Ectodermal cell (in vitro differentiated cells): ENCODE results near the gene WDR77.

Experiments used
- H3K27ac ChIP-seq: 2 replicates; pipeline ENCODE4 v1.7.0; 2013; ENCODE audit warnings: mild to moderate bottlenecking, low read depth, low read length; ENCODE audit not compliant: insufficient read depth, poor library complexity, severe bottlenecking
- H3K27me3 ChIP-seq: 2 replicates; pipeline ENCODE4 v1.7.0; 2013; ENCODE audit warnings: mild to moderate bottlenecking, low read length; ENCODE audit not compliant: insufficient read depth, control insufficient read depth, poor library complexity, severe bottlenecking
- H3K36me3 ChIP-seq: one replicate; pipeline ENCODE4 v1.7.0; 2013; ENCODE audit warnings: low read length; ENCODE audit not compliant: control insufficient read depth, insufficient read depth
- H3K4me1 ChIP-seq: one replicate; pipeline ENCODE4 v1.7.0; 2013; ENCODE audit warnings: low read length; ENCODE audit not compliant: control insufficient read depth, insufficient read depth
- H3K4me3 ChIP-seq: 2 replicates; pipeline ENCODE4 v1.7.0; 2013; ENCODE audit warnings: low read depth, low read length, control low read depth; ENCODE audit not compliant: insufficient read depth
- H3K9me3 ChIP-seq: 2 replicates; pipeline ENCODE4 v1.7.0; 2013; ENCODE audit warnings: mild to moderate bottlenecking, low read length, moderate library complexity; ENCODE audit not compliant: control insufficient read depth
- WGBS, 2 experiments: methylation state at CpG; one replicate each; pipeline ENCODE4 v1.1.7; 2013; ENCODE audit warnings: missing lambda C conversion rate in 2 of 2; 5-methylcytosine and 5-hydroxymethylcytosine counted together

Gene WDR77

DNA sequence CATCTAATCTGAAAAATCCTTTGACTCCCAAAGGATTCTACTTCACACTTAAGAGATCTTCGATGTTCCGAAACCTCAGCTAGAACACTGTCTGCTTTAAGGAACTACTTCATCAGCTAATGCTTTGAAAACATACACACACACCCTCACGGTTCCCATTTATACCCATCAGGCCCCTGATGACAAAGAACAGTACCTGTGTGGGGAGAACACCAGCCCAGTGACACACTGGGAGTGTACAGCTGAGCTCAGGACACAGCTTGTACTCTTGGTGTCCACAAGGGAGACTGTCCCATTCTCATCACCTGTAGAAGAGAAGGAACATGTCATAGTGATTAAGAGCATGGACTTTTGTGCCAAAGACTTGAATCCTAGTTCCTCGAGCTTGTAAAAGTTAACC lies 6.6 kb downstream of the WDR77 start:
- Histone ChIP-seq H3K9me3 (no peaks in the 10 kb centered on the region), H3K36me3 (peaks cover 46% of the 10 kb centered on the region), H3K27me3 (no peaks in the 10 kb centered on the region), H3K4me1 (no peaks in the 10 kb centered on the region), H3K4me3 (no peak overlapping the region), H3K27ac (no peak overlapping the region)
- WGBS, 2 experiments, result 88 to 95% methylated on average over 4 of the region's 4 CpGs

DNA sequence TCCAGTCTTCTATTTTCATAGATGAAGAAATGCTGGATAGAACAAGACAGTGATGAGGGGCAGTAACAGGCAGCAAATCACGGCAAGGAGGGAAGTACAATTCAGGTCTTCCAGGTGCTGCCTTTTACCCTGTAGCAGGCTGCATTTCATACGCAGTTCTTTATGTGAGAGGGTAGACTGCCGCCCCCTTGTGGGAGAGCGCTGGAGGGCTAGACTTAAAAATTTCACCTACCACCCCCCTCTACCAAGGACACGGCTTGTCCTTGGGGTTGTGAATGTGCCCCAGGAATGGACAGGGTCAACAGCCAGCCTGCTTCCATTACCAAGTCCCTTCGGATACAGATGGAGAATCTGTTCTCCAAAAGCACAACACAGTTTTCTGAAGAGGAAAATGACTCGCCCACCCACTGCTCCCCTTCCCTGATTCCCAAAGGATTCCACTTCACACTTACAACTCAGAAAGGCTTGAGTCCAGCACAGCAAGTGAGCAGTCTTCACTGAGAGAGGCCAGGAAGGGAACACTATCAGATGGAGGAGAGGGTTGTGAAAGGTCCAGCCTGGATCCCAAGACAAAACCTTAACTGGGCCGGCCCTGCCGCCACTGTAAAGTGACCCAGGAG lies 7.4 kb downstream of the WDR77 start:
- Histone ChIP-seq H3K27me3 (no peaks in the 10 kb centered on the region), H3K4me3 (no peak overlapping the region), H3K4me1 (no peaks in the 10 kb centered on the region), H3K36me3 (peaks cover 46% of the 10 kb centered on the region), H3K27ac (no peak overlapping the region), H3K9me3 (no peaks in the 10 kb centered on the region)
- 76 to 80% methylated on average over 9 of the region's 9 CpGs for WGBS, 2 experiments

DNA sequence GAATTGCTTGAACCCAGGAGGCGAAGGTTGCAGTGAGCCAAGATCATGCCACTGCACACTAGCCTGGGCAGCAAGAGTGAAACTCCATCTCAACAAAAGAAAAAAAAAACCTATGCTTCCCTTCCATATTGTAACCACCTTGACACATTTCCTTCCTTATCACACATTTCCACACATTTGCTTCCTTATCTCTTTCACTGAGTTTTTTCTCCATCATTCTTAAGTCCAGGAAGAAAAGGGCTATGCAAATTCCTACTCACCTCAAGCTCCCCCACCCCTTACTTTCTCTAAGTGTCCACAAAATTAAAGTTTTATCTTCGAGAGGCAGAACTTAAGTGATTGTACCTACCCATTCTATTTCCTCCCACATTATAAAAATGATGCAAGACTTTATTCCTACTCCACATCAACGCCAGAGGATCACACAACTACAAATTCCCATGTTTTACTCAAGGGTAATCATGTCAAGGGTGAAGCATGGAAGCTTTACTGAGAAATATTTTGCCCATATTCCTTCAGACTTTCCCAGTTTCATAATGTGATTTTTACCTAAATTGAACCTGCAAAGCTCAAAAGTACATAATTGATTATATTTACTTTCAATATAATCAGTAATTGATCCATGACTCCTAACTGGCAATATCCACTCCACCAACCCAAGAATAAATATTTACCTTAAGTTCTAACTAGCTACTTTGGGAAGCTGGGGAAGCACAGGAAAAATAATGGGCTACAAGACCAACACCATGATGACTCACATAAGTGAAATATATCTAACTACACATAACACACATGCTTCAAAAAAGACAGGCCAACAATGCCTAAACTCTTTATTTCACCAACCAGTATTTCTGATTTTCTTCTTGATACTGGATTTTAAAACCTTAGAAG lies 9.3 kb downstream of the WDR77 start:
- 91 to 94% methylated on average over 3 of the region's 3 CpGs for WGBS, 2 experiments
- H3K4me1 ChIP-seq, result no peaks in the 10 kb centered on the region
- no peak overlapping the region for H3K4me3 ChIP-seq
- no peaks in the 10 kb centered on the region for H3K9me3 ChIP-seq
- H3K27me3 ChIP-seq, result no peaks in the 10 kb centered on the region
- H3K36me3 ChIP-seq, result peaks cover 36% of the 10 kb centered on the region
- H3K27ac ChIP-seq, result no peak overlapping the region

DNA sequence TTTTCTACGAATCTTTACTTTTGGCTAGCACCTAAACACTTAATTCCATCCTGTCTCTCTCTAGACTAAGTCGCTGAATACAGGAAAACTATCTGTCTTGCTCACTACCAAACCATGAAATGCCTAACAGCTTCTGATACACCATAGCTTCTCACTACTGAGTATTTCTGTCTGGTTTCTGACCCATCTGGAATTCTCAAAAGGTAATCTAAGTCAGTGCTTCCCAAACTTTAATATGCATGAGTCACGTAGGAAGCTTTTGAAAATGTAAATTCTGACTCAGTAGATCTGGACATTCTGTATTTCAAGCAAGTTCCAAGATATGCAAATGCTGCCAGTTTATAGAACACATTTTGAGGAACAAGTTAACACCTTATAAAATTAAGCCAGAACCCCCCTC lies 12.3 kb downstream of the WDR77 start:
- peaks cover 26% of the 10 kb centered on the region for H3K36me3 ChIP-seq
- H3K4me1 ChIP-seq, result no peaks in the 10 kb centered on the region
- H3K9me3 ChIP-seq, result no peaks in the 10 kb centered on the region
- 65 to 84% methylated on average over 3 of the region's 3 CpGs for WGBS, 2 experiments
- H3K27ac ChIP-seq, result no peak overlapping the region
- no peaks in the 10 kb centered on the region for H3K27me3 ChIP-seq
- H3K4me3 ChIP-seq, result no peak overlapping the region

DNA sequence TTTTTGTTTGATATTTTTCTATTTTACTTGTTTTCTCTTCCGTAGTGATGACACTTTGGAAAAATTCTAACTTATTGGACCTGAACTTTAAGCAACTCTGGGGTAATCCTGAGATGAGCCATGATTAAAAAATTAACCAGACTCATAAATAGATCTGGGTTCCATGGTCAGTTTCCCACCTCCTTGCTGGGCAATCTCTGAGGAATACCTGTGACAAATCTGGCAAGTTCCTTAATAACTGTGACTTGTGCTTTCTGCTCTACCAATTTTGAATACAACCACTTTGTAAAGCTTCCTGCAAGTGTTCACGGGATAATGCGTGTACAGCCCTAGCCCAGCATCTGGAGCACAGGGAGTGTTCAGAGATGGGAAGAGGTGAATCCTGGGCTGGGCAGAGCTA lies 24.8 kb downstream of the WDR77 start:
- Histone ChIP-seq H3K36me3 (no peaks in the 10 kb centered on the region), H3K9me3 (no peaks in the 10 kb centered on the region), H3K27me3 (no peaks in the 10 kb centered on the region), H3K27ac (no peak overlapping the region), H3K4me3 (no peak overlapping the region), H3K4me1 (no peaks in the 10 kb centered on the region)
- WGBS, 2 experiments, result 91 to 100% methylated on average over 3 of the region's 3 CpGs

DNA sequence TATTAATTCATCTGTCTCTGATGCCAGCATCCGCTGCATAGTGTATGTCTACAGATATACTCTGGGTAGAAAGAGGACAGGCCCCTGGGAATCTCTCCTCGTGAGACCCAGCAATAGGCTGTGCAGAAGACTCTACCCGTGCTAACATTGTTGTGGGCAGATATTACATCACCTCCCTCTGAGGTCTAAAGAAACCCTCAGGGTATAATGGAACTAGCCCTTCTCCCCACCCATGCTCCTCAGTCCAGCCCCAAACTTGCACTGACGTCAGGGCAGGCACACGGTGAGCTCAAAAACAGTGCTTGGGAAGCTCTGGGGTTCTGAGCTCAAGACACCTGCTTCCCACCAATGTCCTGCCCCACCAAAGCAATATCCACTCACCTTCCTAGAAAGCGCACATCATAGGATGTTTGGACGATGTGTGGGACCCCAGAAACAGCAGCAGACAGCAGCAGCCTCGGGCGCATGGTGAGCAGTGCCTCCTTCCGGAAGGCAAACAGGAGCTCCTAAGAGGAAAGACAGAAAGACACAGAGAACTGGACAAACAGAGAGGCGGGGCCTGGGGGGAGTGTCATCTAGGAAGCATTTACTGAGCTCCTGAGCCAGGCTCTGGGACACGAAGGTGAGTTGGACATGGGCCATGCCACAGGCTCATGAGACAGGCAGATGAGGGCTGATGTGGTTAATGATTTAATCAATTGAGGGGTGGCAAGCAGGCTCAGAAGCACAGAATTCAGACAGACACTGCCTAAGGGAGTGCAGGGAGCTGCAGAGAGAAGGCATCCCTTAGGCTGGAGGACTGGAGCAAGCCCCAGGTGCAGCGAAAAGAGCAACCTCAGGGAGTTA lies 26.3 kb downstream of the WDR77 start:
- Histone ChIP-seq H3K4me1 (no peaks in the 10 kb centered on the region), H3K9me3 (no peaks in the 10 kb centered on the region), H3K27me3 (no peaks in the 10 kb centered on the region), H3K36me3 (no peaks in the 10 kb centered on the region), H3K4me3 (no peak overlapping the region), H3K27ac (no peak overlapping the region)
- 91 to 92% methylated on average over 13 of the region's 13 CpGs for WGBS, 2 experiments

DNA sequence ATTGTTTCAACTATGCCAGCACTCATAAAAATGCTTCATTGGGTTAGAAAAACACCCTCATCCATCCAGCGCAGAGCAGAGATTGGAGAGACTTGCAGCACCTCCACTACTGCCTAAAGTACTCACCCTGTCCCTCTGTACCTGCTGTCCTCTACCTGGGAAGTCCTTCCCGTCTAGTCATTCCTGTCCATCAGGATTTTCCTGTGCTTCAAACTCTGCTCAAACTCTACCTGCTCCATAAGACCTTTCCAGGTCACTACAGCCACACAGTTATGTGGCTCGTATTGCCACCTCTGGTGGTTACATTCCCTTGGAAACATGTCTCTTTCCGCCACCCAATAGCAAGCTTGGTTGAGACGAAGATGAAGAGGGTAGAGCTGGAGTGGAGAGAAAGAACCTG lies 28.7 kb downstream of the WDR77 start:
- no peaks in the 10 kb centered on the region for H3K36me3 ChIP-seq
- H3K27ac ChIP-seq, result no peak overlapping the region
- WGBS, 2 experiments, result 70 to 74% methylated on average over 5 of the region's 5 CpGs
- no peaks in the 10 kb centered on the region for H3K9me3 ChIP-seq
- no peaks in the 10 kb centered on the region for H3K4me1 ChIP-seq
- no peak overlapping the region for H3K4me3 ChIP-seq
- no peaks in the 10 kb centered on the region for H3K27me3 ChIP-seq

DNA sequence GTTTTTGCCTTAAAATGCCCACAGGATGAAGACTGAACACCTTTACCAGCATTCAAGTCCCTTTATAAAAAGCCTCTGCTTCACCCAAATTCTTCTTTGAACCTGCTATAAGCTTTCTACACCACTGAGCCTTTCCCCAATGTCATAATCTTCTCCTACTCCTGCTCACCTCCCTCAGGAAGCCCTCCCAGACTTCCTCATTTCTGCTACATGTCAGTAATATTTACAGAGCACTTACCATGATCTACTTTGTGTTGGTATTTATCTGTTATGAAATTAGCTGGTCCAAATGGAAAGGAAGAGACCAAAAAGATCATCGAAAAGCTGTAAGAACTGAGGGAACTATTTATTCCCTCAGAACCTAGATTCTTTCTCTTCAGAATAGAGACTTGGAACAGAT lies 30.0 kb downstream of the WDR77 start:
- WGBS, 2 experiments, result 91 to 100% methylated on average over 1 of the region's 1 CpG
- H3K9me3 ChIP-seq, result no peaks in the 10 kb centered on the region
- H3K4me3 ChIP-seq, result no peak overlapping the region
- H3K36me3 ChIP-seq, result no peaks in the 10 kb centered on the region
- H3K27ac ChIP-seq, result no peak overlapping the region
- H3K27me3 ChIP-seq, result no peaks in the 10 kb centered on the region
- no peaks in the 10 kb centered on the region for H3K4me1 ChIP-seq

DNA sequence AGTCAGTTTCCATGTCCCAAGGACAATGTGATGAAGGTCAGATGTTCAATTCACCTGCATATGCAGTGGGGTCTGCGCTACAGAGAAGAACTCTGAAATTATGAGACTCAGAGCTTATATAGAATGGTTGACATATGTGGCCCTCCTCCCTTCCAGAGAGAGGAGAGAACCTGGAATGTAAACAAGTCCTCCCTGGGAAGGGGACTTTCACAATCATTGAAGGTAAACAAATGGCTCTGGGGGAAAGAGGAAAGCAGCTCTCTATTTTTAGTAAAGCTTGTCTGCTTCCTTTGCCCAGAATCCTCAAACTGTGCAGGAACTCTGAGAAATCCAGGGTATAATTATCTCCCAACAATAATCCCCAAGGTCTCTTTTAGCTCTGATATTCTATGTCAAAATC lies 31.3 kb downstream of the WDR77 start:
- 97 to 100% methylated on average over 1 of the region's 1 CpG for whole genome bisulfite sequencing, 2 experiments
- H3K9me3 ChIP-seq, result no peaks in the 10 kb centered on the region
- no peaks in the 10 kb centered on the region for H3K36me3 ChIP-seq
- no peaks in the 10 kb centered on the region for H3K27me3 ChIP-seq
- no peak overlapping the region for H3K4me3 ChIP-seq
- no peaks in the 10 kb centered on the region for H3K4me1 ChIP-seq
- no peak overlapping the region for H3K27ac ChIP-seq

DNA sequence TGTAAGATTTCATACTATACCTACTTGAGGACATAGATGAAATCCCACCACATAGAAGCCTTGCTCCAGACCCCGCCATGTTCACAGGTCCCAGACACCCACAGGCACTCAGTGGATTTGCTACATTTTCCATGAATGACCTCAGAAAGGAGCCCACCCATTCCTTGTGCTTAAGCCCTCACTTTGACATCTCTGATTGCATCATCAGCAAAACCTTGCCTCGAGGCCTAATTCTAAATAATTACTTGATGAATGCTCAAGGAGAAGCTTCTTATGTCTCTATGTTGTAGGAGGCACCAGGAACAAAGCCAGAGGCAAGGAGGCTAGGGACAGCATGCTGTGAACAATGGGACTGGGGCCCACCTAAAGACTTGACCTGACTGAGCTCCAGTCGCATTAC lies 33.6 kb downstream of the WDR77 start:
- 85 to 94% methylated on average over 3 of the region's 3 CpGs for WGBS, 2 experiments
- no peaks in the 10 kb centered on the region for H3K36me3 ChIP-seq
- no peaks in the 10 kb centered on the region for H3K4me1 ChIP-seq
- H3K4me3 ChIP-seq, result no peak overlapping the region
- H3K27ac ChIP-seq, result no peak overlapping the region
- H3K9me3 ChIP-seq, result no peaks in the 10 kb centered on the region
- H3K27me3 ChIP-seq, result no peaks in the 10 kb centered on the region
